Measurements from ENCODE around the gene POMC. TPM values are rescaled to one million over a fixed set of nuclear protein-coding genes. Genes with fewer than 3 reads are reported as not detected.

Gene POMC
- total RNA-seq, 1 experiment from 2014 or later, result not detected

- intact Hi-C loops (cut with micrococcal nuclease; ENCODE audit: unreplicated experiment), result loop anchor here (5.0 kb wide), 1 partner anchor 65 kb away; no protein-coding TSS in a partner anchor
- Histone ChIP-seq H3K4me1 (replicated peaks; ENCODE audit: insufficient read depth) (no peaks in the 10 kb centered on the region), H3K4me3 (no peak overlapping the region), H3K9me3 (ENCODE audit: insufficient read depth, low read depth) (no peaks in the 10 kb centered on the region), H2AFZ (no peak overlapping the region), H3K4me2 (no peak overlapping the region), H3K27me3 (ENCODE audit: insufficient read depth, low read depth) (peaks cover 66% of the 10 kb centered on the region), H3K27ac (no peak overlapping the region), H4K20me1 (ENCODE audit: insufficient read depth) (no peaks in the 10 kb centered on the region), H3K36me3 (ENCODE audit: low read depth) (no peaks in the 10 kb centered on the region), H3K9me2 (ENCODE audit: insufficient read depth) (no peaks in the 10 kb centered on the region), H3F3A (ENCODE audit: insufficient read depth, low read depth) (no peaks in the 10 kb centered on the region), H3K79me2 (ENCODE audit: low read depth) (no peaks in the 10 kb centered on the region)
- TF ChIP-seq EZH2 (IDR thresholded peaks at IDR 0.05; ENCODE audit: low read depth) (no peak), CTCF (conservative IDR thresholded peaks at IDR 0.05) (no peak)
- DNase-seq, result no peak
- CTCF ChIA-PET, result no interaction called here
- BruUV-seq (replicated peaks), result no TSS peak
- POLR2A ChIA-PET (ENCODE audit: unreplicated experiment), result no interaction called here
Observed at GRCh38 chr2:25132299-25132635, 36.1 kb downstream of the POMC start.

GRCh38 chr2:25131567-25132298, 36.6 kb downstream of the POMC start:
- Histone ChIP-seq H2AFZ (no peak overlapping the region), H3K4me1 (replicated peaks; ENCODE audit: insufficient read depth) (no peaks in the 10 kb centered on the region), H3K9me2 (ENCODE audit: insufficient read depth) (no peaks in the 10 kb centered on the region), H3F3A (ENCODE audit: insufficient read depth, low read depth) (no peaks in the 10 kb centered on the region), H3K4me2 (no peak overlapping the region), H3K36me3 (ENCODE audit: low read depth) (no peaks in the 10 kb centered on the region), H3K27me3 (ENCODE audit: insufficient read depth, low read depth) (peaks cover 61% of the 10 kb centered on the region), H4K20me1 (ENCODE audit: insufficient read depth) (no peaks in the 10 kb centered on the region), H3K79me2 (ENCODE audit: low read depth) (no peaks in the 10 kb centered on the region), H3K9me3 (ENCODE audit: insufficient read depth, low read depth) (no peaks in the 10 kb centered on the region), H3K4me3 (no peak overlapping the region), H3K27ac (no peak overlapping the region)
- DNase-seq, result no peak
- BruUV-seq (replicated peaks), result no TSS peak
- POLR2A ChIA-PET (ENCODE audit: unreplicated experiment), result no interaction called here
- intact Hi-C loops (cut with micrococcal nuclease; ENCODE audit: unreplicated experiment), result loop anchor here (5.0 kb wide), 1 partner anchor 66 kb away; no protein-coding TSS in a partner anchor
- TF ChIP-seq CTCF (conservative IDR thresholded peaks at IDR 0.05), result no peak
- TF ChIP-seq EZH2 (IDR thresholded peaks at IDR 0.05; ENCODE audit: low read depth), result no peak
- CTCF ChIA-PET, result no interaction called here

GRCh38 chr2:25131253-25131566, 37.2 kb downstream of the POMC start:
- Histone ChIP-seq H3K9me2 (ENCODE audit: insufficient read depth) (no peaks in the 10 kb centered on the region), H3K9me3 (ENCODE audit: insufficient read depth, low read depth) (no peaks in the 10 kb centered on the region), H3K4me2 (no peak overlapping the region), H3K27ac (no peak overlapping the region), H3K36me3 (ENCODE audit: low read depth) (no peaks in the 10 kb centered on the region), H4K20me1 (ENCODE audit: insufficient read depth) (no peaks in the 10 kb centered on the region), H3K4me3 (no peak overlapping the region), H3K27me3 (ENCODE audit: insufficient read depth, low read depth) (peaks cover 55% of the 10 kb centered on the region), H2AFZ (no peak overlapping the region), H3F3A (ENCODE audit: insufficient read depth, low read depth) (no peaks in the 10 kb centered on the region), H3K79me2 (ENCODE audit: low read depth) (no peaks in the 10 kb centered on the region), H3K4me1 (replicated peaks; ENCODE audit: insufficient read depth) (no peaks in the 10 kb centered on the region)
- TF ChIP-seq CTCF (conservative IDR thresholded peaks at IDR 0.05), result no peak
- TF ChIP-seq EZH2 (IDR thresholded peaks at IDR 0.05; ENCODE audit: low read depth), result no peak
- intact Hi-C loops (cut with micrococcal nuclease; ENCODE audit: unreplicated experiment), result loop anchor here (5.0 kb wide), 1 partner anchor 66 kb away; no protein-coding TSS in a partner anchor
- CTCF ChIA-PET, result no interaction called here
- POLR2A ChIA-PET (ENCODE audit: unreplicated experiment), result no interaction called here
- BruUV-seq (replicated peaks), result no TSS peak
- no peak for DNase-seq

Measured in PC-9 (cell line).